ENCODE results near the gene RNF32.

The RNF32 gene

GRCh38 chr7:156702399-156702798, 61.8 kb downstream of the RNF32 start:
- Histone ChIP-seq H3K4me3 (ENCODE audit: low read depth, low read length) (no peak overlapping the region), H3K36me3 (ENCODE audit: insufficient read depth, low read length) (no peaks in the 10 kb centered on the region), H3K79me2 (ENCODE audit: control insufficient read depth, insufficient read depth, low read length, unreplicated experiment) (no peaks in the 10 kb centered on the region), H3K27ac (ENCODE audit: low read depth, low read length) (no peak overlapping the region), H2AFZ (ENCODE audit: low read length, unreplicated experiment) (no peak overlapping the region), H3K27me3 (ENCODE audit: insufficient read depth, low read length) (no peaks in the 10 kb centered on the region), H3K4me1 (ENCODE audit: control insufficient read depth, insufficient read depth, low read length, unreplicated experiment) (no peaks in the 10 kb centered on the region)

DNA sequence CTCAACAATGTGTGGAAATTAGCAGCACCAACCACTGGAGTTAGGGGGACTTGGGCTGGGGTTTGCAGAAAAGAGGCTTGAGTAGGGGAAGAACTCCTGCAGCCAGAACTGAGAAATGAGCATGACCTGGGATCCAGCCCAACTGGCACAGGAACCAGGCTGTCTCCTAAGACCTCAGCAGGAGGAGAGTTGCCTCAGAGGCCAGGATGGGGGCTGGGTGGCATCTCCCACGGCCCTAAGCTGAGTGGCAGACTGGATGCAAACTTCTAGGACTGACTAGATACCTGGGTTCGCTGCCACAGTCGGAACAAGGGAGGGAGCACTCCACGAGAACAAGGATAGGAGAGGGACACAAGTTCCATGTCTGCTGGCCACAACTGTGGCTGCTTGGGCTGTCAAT, 62.6 kb downstream of the RNF32 start:
- H3K36me3 ChIP-seq (ENCODE audit: insufficient read depth, low read length) = no peaks in the 10 kb centered on the region
- no peaks in the 10 kb centered on the region for H3K27me3 ChIP-seq (ENCODE audit: insufficient read depth, low read length)
- H3K27ac ChIP-seq (ENCODE audit: low read depth, low read length) = no peak overlapping the region
- no peak overlapping the region for H3K4me3 ChIP-seq (ENCODE audit: low read depth, low read length)
- no peaks in the 10 kb centered on the region for H3K4me1 ChIP-seq (ENCODE audit: control insufficient read depth, insufficient read depth, low read length, unreplicated experiment)
- no peaks in the 10 kb centered on the region for H3K79me2 ChIP-seq (ENCODE audit: control insufficient read depth, insufficient read depth, low read length, unreplicated experiment)
- H2AFZ ChIP-seq (ENCODE audit: low read length, unreplicated experiment) = no peak overlapping the region

GRCh38 chr7:156703773-156704482, 63.4 kb downstream of the RNF32 start:
- Histone ChIP-seq H3K79me2 (ENCODE audit: control insufficient read depth, insufficient read depth, low read length, unreplicated experiment) (no peaks in the 10 kb centered on the region), H3K4me1 (ENCODE audit: control insufficient read depth, insufficient read depth, low read length, unreplicated experiment) (no peaks in the 10 kb centered on the region), H3K36me3 (ENCODE audit: insufficient read depth, low read length) (no peaks in the 10 kb centered on the region), H2AFZ (ENCODE audit: low read length, unreplicated experiment) (no peak overlapping the region), H3K27ac (ENCODE audit: low read depth, low read length) (no peak overlapping the region), H3K4me3 (ENCODE audit: low read depth, low read length) (no peak overlapping the region), H3K27me3 (ENCODE audit: insufficient read depth, low read length) (no peaks in the 10 kb centered on the region)

DNA sequence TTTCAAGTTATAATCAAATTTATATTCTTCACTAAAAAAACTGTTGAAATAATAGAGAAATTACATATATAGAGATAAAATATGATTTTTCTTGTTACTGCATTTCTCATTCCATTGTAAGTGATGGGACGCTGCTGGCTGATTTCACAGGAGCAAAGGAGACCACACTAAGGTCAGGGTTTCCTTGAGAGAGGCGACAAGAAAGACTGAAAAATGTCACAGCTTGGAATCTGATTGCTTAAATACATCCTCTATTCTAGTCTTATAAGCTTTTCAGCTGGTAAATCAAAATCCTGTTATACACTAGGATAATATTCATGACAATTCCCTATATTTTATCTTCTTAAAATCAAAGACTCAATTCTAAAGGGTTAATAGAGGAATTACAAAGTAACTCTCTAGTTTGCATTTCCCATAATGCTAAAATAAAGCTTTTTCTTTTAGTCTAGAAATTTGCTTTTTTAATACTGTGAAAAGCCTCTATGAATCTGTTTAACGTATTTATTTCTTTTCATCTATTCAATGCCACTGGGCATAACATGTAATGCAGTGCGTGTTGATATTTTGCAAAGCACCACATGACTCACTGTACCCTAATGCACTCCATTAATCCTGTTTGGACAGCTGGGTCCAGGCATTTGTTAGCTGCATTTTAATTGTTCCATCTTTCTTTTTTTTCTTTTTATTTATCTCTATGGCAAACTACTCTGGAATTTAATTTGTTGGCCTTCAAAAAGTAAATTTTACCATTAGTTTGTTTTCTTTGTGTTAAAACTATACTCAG, 81.7 kb downstream of the RNF32 start:
- H3K36me3 ChIP-seq (ENCODE audit: insufficient read depth, low read length) = no peaks in the 10 kb centered on the region
- H3K4me3 ChIP-seq (ENCODE audit: low read depth, low read length) = no peak overlapping the region
- H3K27me3 ChIP-seq (ENCODE audit: insufficient read depth, low read length) = no peaks in the 10 kb centered on the region
- H3K79me2 ChIP-seq (ENCODE audit: control insufficient read depth, insufficient read depth, low read length, unreplicated experiment) = no peaks in the 10 kb centered on the region
- H2AFZ ChIP-seq (ENCODE audit: low read length, unreplicated experiment) = no peak overlapping the region
- H3K27ac ChIP-seq (ENCODE audit: low read depth, low read length) = no peak overlapping the region
- no peaks in the 10 kb centered on the region for H3K4me1 ChIP-seq (ENCODE audit: control insufficient read depth, insufficient read depth, low read length, unreplicated experiment)

GRCh38 chr7:156725073-156725472, 84.5 kb downstream of the RNF32 start:
- Histone ChIP-seq H3K36me3 (ENCODE audit: insufficient read depth, low read length) (no peaks in the 10 kb centered on the region), H3K4me1 (ENCODE audit: control insufficient read depth, insufficient read depth, low read length, unreplicated experiment) (no peaks in the 10 kb centered on the region), H3K27ac (ENCODE audit: low read depth, low read length) (no peak overlapping the region), H3K4me3 (ENCODE audit: low read depth, low read length) (no peak overlapping the region), H2AFZ (ENCODE audit: low read length, unreplicated experiment) (no peak overlapping the region), H3K27me3 (ENCODE audit: insufficient read depth, low read length) (no peaks in the 10 kb centered on the region), H3K79me2 (ENCODE audit: control insufficient read depth, insufficient read depth, low read length, unreplicated experiment) (no peaks in the 10 kb centered on the region)

DNA sequence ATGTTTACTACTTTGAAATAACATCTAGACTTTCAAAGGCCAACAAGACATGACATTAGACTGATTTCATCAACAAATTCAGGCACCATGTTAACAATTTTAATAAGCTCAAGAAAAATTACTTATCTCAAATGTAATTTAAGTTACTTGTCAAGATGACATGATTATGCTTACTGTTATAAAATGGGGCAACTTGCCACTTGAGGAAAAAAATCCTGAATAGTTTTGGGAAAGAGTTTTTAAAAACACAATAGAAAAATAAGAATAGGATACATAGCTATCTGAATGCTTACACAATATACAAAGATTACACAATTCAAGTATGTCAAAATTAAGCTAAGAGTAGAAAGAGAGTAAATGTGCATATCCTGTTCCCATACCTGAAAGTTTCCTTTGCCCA, 85.4 kb downstream of the RNF32 start:
- Histone ChIP-seq H3K27me3 (ENCODE audit: insufficient read depth, low read length) (no peaks in the 10 kb centered on the region), H3K27ac (ENCODE audit: low read depth, low read length) (no peak overlapping the region), H3K4me1 (ENCODE audit: control insufficient read depth, insufficient read depth, low read length, unreplicated experiment) (no peaks in the 10 kb centered on the region), H3K36me3 (ENCODE audit: insufficient read depth, low read length) (no peaks in the 10 kb centered on the region), H3K4me3 (ENCODE audit: low read depth, low read length) (no peak overlapping the region), H2AFZ (ENCODE audit: low read length, unreplicated experiment) (no peak overlapping the region), H3K79me2 (ENCODE audit: control insufficient read depth, insufficient read depth, low read length, unreplicated experiment) (no peaks in the 10 kb centered on the region)
